A673 (cell line): ENCODE data around the gene PHF14. TPM values are rescaled to one million over a fixed set of nuclear protein-coding genes. Genes with fewer than 3 reads are reported as not detected.
A peak's percentile ranks its signal among the peaks of the same experiment; 100 is the strongest.

Experiments
- BruUV-seq: library from RNA; stranded (reverse); fragments of 400-500 nt; replicated peaks from 2 replicates; lab custom pipeline; 2021; lab: Mats Ljungman, UMichigan
- CTCF ChIA-PET: fragments of 300-600 bp; sonication (Branson Sonifier 250); formaldehyde crosslinking; loops from one replicate; lab custom pipeline; 2022; ENCODE audit warnings: antibody characterized with exemption; lab: Charles Lee
- POLR2A ChIA-PET: fragments of 300-600 bp; sonication (Branson Sonifier 250); formaldehyde crosslinking; loops from one replicate; lab custom pipeline; 2022; ENCODE audit warnings: antibody characterized with exemption; ENCODE audit not compliant: low non-redundant PET; lab: Charles Lee
- DNase-seq: peaks from one replicate; pipeline ENCODE4 v3.0.0-alpha.2; 2015; ENCODE audit warnings: low spot score
- H3K27ac ChIP-seq: fragments of 200-600 bp; sonication (generic); 2 replicates; pipeline ENCODE4 v1.5.1; 2016; ENCODE audit warnings: mixed run types, low read depth, mild to moderate bottlenecking, mixed read lengths, antibody characterized with exemption, low read length; ENCODE audit not compliant: poor library complexity, severe bottlenecking
- H3K27me3 ChIP-seq: fragments of 200-600 bp; sonication (generic); replicated peaks from 2 replicates; pipeline ENCODE4 v1.6.1; 2017; ENCODE audit warnings: mixed run types, low read depth, mild to moderate bottlenecking, mixed read lengths, antibody characterized with exemption, low read length; ENCODE audit not compliant: insufficient read depth, poor library complexity
- H3K36me3 ChIP-seq: fragments of 200-600 bp; sonication (generic); 2 replicates; pipeline ENCODE4 v1.6.1; 2016; ENCODE audit warnings: mixed run types, mild to moderate bottlenecking, mixed read lengths, antibody characterized with exemption, low read length; ENCODE audit not compliant: insufficient read depth, poor library complexity, severe bottlenecking
- H3K4me1 ChIP-seq: fragments of 200-600 bp; sonication (generic); 2 replicates; pipeline ENCODE4 v1.6.1; 2017; ENCODE audit warnings: mixed run types, mild to moderate bottlenecking, mixed read lengths, antibody characterized with exemption, low read length; ENCODE audit not compliant: insufficient read depth, poor library complexity, severe bottlenecking
- H3K4me3 ChIP-seq: fragments of 200-600 bp; sonication (generic); 2 replicates; pipeline ENCODE4 v1.5.1; 2016; ENCODE audit warnings: low read depth, mixed run types, mild to moderate bottlenecking, mixed read lengths, low read length; ENCODE audit not compliant: poor library complexity, severe bottlenecking
- H3K9me3 ChIP-seq: fragments of 200-600 bp; sonication (generic); 2 replicates; pipeline ENCODE4 v1.6.1; 2016; ENCODE audit warnings: mixed run types, low read depth, mild to moderate bottlenecking, mixed read lengths, antibody characterized with exemption, low read length; ENCODE audit not compliant: poor library complexity, severe bottlenecking
- CTCF ChIP-seq: fragments of 300-800, 200-600 bp; sonication (generic); conservative IDR thresholded peaks from 2 replicates; pipeline ENCODE4 v1.5.1; 2017; ENCODE audit warnings: low read depth, mild to moderate bottlenecking, antibody characterized with exemption, low read length, moderate library complexity, mixed read lengths
- EZH2 ChIP-seq: fragments of 200-600 bp; sonication (generic); IDR thresholded peaks from 2 replicates; pipeline ENCODE4 v1.6.1; 2017; ENCODE audit warnings: borderline replicate concordance, low read depth, mild to moderate bottlenecking, mixed read lengths, antibody characterized with exemption, low read length; ENCODE audit not compliant: poor library complexity, severe bottlenecking
- intact Hi-C: fragments of 100-400 bp; cut with micrococcal nuclease; formaldehyde crosslinking; loops from one replicate; pipeline ENCODE4 v1.10.0; 2022; ENCODE audit not compliant: unreplicated experiment
- total RNA-seq: library from RNA; stranded (reverse); gene quantifications from 2 replicates; pipeline ENCODE4 v1.2.3, GENCODE V29; 2021

Gene PHF14
- total RNA-seq, 1 experiment from 2014 or later: 79.5 TPM

GRCh38 chr7:11120675-11121220, 147.1 kb downstream of the PHF14 start:
- Histone ChIP-seq H3K27me3 (no peaks in the 10 kb centered on the region), H3K27ac (no peak overlapping the region), H3K36me3 (no peaks in the 10 kb centered on the region), H3K4me3 (no peak overlapping the region), H3K9me3 (no peaks in the 10 kb centered on the region), H3K4me1 (peaks cover 10% of the 10 kb centered on the region)
- intact Hi-C loops: no loop called here
- TF ChIP-seq CTCF (no peak), EZH2 (no peak)
- DNase-seq: no peak
- CTCF ChIA-PET: no interaction called here
- POLR2A ChIA-PET: no interaction called here
- BruUV-seq: no TSS peak

- Histone ChIP-seq H3K27ac (no peak overlapping the region), H3K27me3 (no peaks in the 10 kb centered on the region), H3K9me3 (no peaks in the 10 kb centered on the region), H3K36me3 (no peaks in the 10 kb centered on the region), H3K4me3 (no peak overlapping the region), H3K4me1 (peaks cover 41% of the 10 kb centered on the region)
- TF ChIP-seq CTCF (no peak), EZH2 (no peak)
- no TSS peak for BruUV-seq
- ChIA-PET CTCF (no interaction called here), POLR2A (no interaction called here)
- DNase-seq: no peak
- intact Hi-C loops: no loop called here
Measured at GRCh38 chr7:11124856-11125559, 151.3 kb downstream of the PHF14 start.

GRCh38 chr7:11127114-11127785, 153.6 kb downstream of the PHF14 start:
- ChIA-PET POLR2A (interaction anchor here (0.5 to 0.6 kb wide), 2 partner anchors 24 to 31 kb away, joined by 5 to 8 read pairs; no protein-coding TSS in a partner anchor), CTCF (no interaction called here)
- H3K4me1 ChIP-seq: peaks cover 49% of the 10 kb centered on the region

More at GRCh38 chr7:11127114-11127785, 153.6 kb downstream of the PHF14 start:
- Histone ChIP-seq H3K36me3 (no peaks in the 10 kb centered on the region), H3K4me3 (no peak overlapping the region), H3K9me3 (no peaks in the 10 kb centered on the region), H3K27ac (peak overlapping the region; percentile 24), H3K27me3 (no peaks in the 10 kb centered on the region)
- intact Hi-C loops: no loop called here
- TF ChIP-seq EZH2 (no peak), CTCF (no peak)
- no TSS peak for BruUV-seq
- peak; percentile 61 for DNase-seq
